Nephron progenitor cell (in vitro differentiated cells): Measurements from ENCODE around the gene MAP7D1.

Source experiments
- DNase-seq: peaks from one replicate; pipeline ENCODE4 v3.0.0; 2021
- H3K27ac Mint-ChIP-seq: 2 replicates; pipeline ENCODE4 v1.8.0; 2021; ENCODE audit warnings: mild to moderate bottlenecking, moderate library complexity, mixed read lengths
- H3K27me3 Mint-ChIP-seq: 2 replicates; pipeline ENCODE4 v1.8.0; 2021; ENCODE audit warnings: mild to moderate bottlenecking, low read depth, mixed read lengths; ENCODE audit not compliant: poor library complexity
- H3K36me3 Mint-ChIP-seq: 2 replicates; pipeline ENCODE4 v1.8.0; 2021; ENCODE audit warnings: low read depth, mixed read lengths
- H3K4me1 Mint-ChIP-seq: 2 replicates; pipeline ENCODE4 v1.8.0; 2021; ENCODE audit warnings: mixed read lengths
- H3K4me3 Mint-ChIP-seq: 2 replicates; pipeline ENCODE4 v1.8.0; 2021; ENCODE audit warnings: mild to moderate bottlenecking, moderate library complexity, mixed read lengths
- H3K9me3 Mint-ChIP-seq: 2 replicates; pipeline ENCODE4 v1.8.0; 2021; ENCODE audit warnings: mild to moderate bottlenecking, moderate library complexity, mixed read lengths
- CTCF ChIP-seq: fragments of 200-600 bp; sonication (generic); IDR thresholded peaks from 2 replicates; pipeline ENCODE4 v1.5.0; 2021; ENCODE audit warnings: antibody characterized with exemption

The MAP7D1 gene

GRCh38 chr1:36151134-36151844, 4.7 kb upstream of the MAP7D1 start:
- H3K4me1 Mint-ChIP-seq, result peaks cover 75% of the 10 kb centered on the region
- H3K9me3 Mint-ChIP-seq, result peaks cover 13% of the 10 kb centered on the region
- H3K27ac Mint-ChIP-seq, result peak overlapping the region; percentile 94
- H3K4me3 Mint-ChIP-seq, result peak overlapping the region; percentile 54
- DNase-seq, result no peak
- TF ChIP-seq CTCF, result no peak
- H3K36me3 Mint-ChIP-seq, result peaks cover 15% of the 10 kb centered on the region
- H3K27me3 Mint-ChIP-seq, result peaks cover 9% of the 10 kb centered on the region

GRCh38 chr1:36151845-36152203, 4.1 kb upstream of the MAP7D1 start:
- Mint-ChIP-seq H3K36me3 (peaks cover 11% of the 10 kb centered on the region), H3K4me1 (peaks cover 75% of the 10 kb centered on the region), H3K4me3 (no peak overlapping the region), H3K9me3 (peaks cover 12% of the 10 kb centered on the region), H3K27ac (peak overlapping the region; percentile 69), H3K27me3 (peaks cover 9% of the 10 kb centered on the region)
- TF ChIP-seq CTCF, result no peak
- DNase-seq, result no peak

- Mint-ChIP-seq H3K9me3 (no peaks in the 10 kb centered on the region), H3K36me3 (peaks cover 5% of the 10 kb centered on the region), H3K4me1 (peaks cover 81% of the 10 kb centered on the region), H3K4me3 (peak overlapping the region; percentile 34), H3K27ac (no peak overlapping the region), H3K27me3 (peaks cover 2% of the 10 kb centered on the region)
- DNase-seq, result no peak
- TF ChIP-seq CTCF, result no peak
These were observed 2.5 kb upstream of the MAP7D1 start for GRCh38 chr1:36153476-36153875.

- peak overlapping the region; percentile 81 for H3K4me3 Mint-ChIP-seq
- TF ChIP-seq CTCF, result no peak
- peaks cover 9% of the 10 kb centered on the region for H3K36me3 Mint-ChIP-seq
- peak overlapping the region; percentile 76 for H3K27ac Mint-ChIP-seq
- peaks cover 2% of the 10 kb centered on the region for H3K27me3 Mint-ChIP-seq
- no peaks in the 10 kb centered on the region for H3K9me3 Mint-ChIP-seq
- no peak for DNase-seq
- H3K4me1 Mint-ChIP-seq, result peaks cover 81% of the 10 kb centered on the region
These were observed 1.6 kb upstream of the MAP7D1 start for GRCh38 chr1:36154335-36154734.

- peak overlapping the region; percentile 76 for H3K27ac Mint-ChIP-seq
- H3K4me3 Mint-ChIP-seq, result peak overlapping the region; percentile 81
- DNase-seq, result peak; percentile 38
- H3K4me1 Mint-ChIP-seq, result peaks cover 81% of the 10 kb centered on the region
- H3K36me3 Mint-ChIP-seq, result peaks cover 13% of the 10 kb centered on the region
- no peak for TF ChIP-seq CTCF
- peaks cover 2% of the 10 kb centered on the region for H3K27me3 Mint-ChIP-seq
- no peaks in the 10 kb centered on the region for H3K9me3 Mint-ChIP-seq
These were observed 1.1 kb upstream of the MAP7D1 start for GRCh38 chr1:36154765-36155407.
